Urothelium cell line (cell line): ENCODE measurements around the gene KLHL3.

Experiments used
- DNase-seq: peaks from one replicate; pipeline ENCODE4 v3.0.0; 2011; ENCODE audit warnings: low spot score, mixed read lengths
- FAIRE-seq: peaks from 2 replicates; lab custom pipeline; 2011; peaks lifted over from hg19 to GRCh38; lab: Jason Lieb, UNC

Gene KLHL3

DNA sequence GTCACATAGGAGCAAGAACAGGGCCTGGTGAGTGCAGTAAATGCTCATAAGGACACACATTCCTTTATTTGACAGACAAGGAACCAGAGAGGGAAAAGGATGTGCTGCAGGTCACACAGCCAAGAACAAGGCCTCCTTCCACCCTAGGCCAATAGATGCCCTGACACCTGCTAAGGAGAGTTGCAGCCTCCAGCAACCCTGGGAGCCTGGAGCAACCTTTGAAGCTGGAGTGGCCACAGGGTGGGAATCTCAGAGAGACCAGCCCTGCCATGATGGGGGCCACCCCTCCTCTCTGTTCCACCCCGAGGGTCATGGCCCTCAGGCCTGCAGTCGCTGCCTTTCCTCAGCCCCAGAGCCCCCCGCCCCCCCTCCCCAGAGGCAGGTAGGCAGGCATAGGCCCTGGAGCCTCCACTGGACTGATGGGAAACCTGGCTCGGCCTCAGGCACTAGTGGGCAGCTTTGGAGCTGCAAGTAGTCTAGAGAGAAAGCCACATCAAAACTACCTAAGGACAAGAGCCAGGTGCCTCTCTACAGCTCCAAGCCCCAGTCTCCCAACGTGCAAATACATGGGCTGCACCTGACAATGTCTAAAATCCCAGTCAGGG is 120.6 kb downstream of the KLHL3 start:
- no peak for FAIRE-seq
- no peak for DNase-seq

- no peak for FAIRE-seq
- no peak for DNase-seq
These were observed 122.2 kb downstream of the KLHL3 start for GRCh38 chr5:137613554-137614265.

- FAIRE-seq (no peak), DNase-seq (no peak)
These were observed 123.3 kb downstream of the KLHL3 start for GRCh38 chr5:137612576-137612975.

GRCh38 chr5:137611794-137612435 is 124.0 kb downstream of the KLHL3 start:
- DNase-seq (no peak), FAIRE-seq (no peak)

DNA sequence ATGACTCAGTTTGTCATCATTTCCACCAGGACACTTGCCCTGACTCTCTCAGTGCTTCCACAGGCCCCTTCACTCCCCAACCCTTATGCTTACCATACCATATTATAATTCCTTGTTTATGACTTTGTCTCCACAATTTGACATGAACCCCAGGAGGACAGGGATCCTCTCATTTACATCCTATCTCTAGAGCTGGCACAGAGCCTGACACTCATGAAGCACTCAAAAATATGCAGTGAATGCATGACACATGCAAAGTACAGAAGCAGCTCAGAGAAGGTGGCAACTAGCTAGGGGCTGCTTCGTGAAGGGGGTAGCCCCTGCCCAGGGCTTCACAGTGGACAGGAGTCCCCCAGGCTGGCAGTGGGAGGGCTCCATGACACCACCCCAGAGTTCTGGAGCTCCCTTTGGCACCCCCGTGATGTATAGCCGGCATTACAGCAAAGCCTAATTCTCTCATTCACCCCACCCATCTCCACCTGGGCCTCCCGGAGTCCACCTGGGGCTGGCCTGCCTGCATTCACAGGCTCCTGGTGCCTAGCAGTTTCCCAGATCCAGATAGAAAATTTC is 124.8 kb downstream of the KLHL3 start:
- FAIRE-seq (no peak), DNase-seq (no peak)

DNA sequence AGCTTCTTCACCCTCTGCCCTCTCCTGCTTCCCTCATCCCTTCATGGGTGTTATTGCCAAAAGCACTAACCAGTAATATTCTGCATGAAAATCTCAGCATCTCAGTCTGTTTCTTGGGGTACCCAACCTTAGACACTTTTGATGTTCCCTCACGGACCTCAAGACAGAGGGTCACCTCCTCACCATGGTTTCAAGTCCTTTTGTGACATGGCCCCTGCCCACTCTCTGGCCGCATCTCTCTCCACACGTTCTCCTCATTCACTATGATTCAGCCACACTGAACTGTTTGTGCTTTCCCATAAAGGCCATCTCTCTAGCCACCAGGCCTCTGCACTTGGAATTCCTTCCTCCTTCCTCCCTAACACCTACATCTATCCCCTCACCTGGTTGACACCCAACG is 125.3 kb downstream of the KLHL3 start:
- DNase-seq (no peak), FAIRE-seq (no peak)

DNA sequence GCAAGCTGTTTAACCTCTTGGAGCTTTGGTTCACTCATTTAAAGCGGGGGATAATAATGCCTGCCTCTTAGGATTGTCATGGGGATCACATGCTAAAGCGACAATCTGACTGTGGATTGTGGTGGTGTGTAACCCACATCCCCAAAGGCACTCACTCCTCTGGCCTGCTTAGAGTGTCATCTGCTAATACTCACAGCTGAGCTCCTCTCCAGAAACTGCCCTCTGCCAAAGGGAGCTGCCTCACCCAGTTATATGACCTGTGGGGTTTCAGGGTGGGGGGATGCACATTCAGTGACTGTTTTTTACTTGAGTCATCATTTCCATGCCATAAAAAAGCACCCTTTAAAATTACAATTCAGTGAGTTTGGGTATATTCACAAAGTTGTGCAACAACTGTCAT is 126.8 kb downstream of the KLHL3 start:
- DNase-seq (no peak), FAIRE-seq (no peak)

DNA sequence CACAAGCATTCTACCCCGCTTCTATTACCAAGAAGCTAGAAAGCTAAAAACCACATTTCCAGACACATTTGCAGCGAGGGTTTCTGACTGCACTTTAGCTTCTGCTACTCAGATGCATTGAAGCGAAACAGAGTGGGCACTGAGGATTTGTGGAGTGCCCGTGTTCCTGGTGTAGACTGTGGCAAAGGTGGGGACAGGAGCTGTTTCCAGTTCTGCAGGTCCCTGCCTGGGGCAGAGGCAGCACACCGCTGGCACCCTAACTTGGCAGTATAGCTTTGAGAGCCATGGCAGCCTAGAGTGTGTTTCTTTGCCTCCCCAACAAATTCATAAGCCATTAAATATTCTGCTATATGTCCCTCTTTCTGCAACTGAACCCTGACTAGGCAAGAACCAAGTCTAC is 128.1 kb downstream of the KLHL3 start:
- no peak for DNase-seq
- FAIRE-seq: no peak

DNA sequence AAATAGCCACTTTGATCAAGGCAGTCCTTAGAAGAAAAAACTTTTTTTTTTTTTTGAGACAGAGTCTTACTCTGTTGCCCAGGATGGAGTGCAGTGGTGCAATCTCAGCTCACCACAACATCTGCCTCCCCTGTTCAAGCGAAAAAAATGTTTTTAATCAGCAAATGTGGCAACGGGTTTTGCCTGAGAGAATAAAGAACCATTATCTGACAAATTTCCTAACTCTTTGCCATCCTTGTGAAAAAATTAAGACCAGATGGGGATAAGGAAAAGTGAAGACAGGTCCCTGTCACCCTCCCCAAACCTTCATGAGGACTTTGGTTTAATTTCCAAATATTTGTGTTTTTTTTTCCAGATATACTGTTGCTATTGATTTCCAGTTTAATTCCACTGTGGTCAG is 129.5 kb downstream of the KLHL3 start:
- no peak for DNase-seq

GRCh38 chr5:137605411-137605810 is 130.5 kb downstream of the KLHL3 start:
- DNase-seq: no peak
- FAIRE-seq: no peak

More for the DNA sequence above, 129.5 kb downstream of the KLHL3 start:
- no peak for FAIRE-seq

GRCh38 chr5:137604348-137605095 is 131.4 kb downstream of the KLHL3 start:
- no peak for DNase-seq
- no peak for FAIRE-seq

- no peak for FAIRE-seq
These were observed 132.0 kb downstream of the KLHL3 start for GRCh38 chr5:137603891-137604290.

GRCh38 chr5:137603356-137603755 is 132.5 kb downstream of the KLHL3 start:
- FAIRE-seq: no peak

More at GRCh38 chr5:137603891-137604290, 132.0 kb downstream of the KLHL3 start:
- DNase-seq: no peak

GRCh38 chr5:137602721-137603273 is 133.1 kb downstream of the KLHL3 start:
- DNase-seq: no peak
- no peak for FAIRE-seq

More at GRCh38 chr5:137603356-137603755, 132.5 kb downstream of the KLHL3 start:
- no peak for DNase-seq

DNA sequence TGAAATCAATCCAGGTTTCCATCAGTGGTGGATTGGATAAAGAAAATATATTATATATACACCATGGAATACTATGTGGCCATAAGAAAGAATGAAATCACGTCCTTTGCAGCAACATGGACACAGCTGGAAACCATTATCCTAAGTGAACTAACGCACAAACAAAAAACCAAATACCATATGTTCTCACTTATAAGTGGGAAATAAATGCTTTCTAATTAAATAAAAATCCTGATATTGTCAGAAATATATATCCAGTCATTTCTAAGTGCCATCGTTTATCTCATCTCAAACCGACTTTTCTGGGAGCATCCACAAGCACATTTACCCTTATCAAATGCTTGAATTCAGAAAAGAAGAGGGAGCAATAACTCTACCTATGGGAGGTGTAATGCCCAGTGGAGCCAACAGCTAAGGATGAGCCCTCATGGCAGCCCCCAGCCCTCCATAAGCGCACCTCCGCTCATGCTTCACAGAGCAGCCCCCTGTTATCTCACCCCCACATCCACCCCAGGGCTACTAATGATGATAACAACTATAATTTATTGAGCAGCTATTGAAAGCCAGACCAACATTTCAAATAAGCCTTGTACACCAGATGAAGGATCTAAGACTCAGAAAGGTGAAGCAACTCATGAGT is 135.0 kb downstream of the KLHL3 start:
- FAIRE-seq (no peak), DNase-seq (no peak)

DNA sequence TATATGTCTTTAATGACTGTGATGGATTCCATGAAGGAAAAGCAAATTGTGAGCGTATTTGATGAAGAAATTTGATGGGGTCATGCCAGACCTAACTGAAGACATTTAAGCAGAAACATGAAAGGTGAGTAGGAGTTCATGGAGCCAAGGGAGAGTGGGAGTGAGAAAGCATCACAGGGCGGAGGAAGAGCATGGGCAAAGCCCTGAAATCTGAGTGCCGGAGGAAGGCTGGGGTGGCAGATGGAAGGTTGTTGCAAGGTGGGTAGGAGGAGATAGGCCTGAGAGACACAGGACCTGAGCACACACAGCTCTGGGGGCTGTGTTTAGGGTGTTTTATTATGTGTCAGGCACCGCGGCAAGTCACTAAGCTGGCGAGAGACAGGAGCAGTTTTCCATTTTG is 136.4 kb downstream of the KLHL3 start:
- no peak for FAIRE-seq

GRCh38 chr5:137598399-137598798 is 137.5 kb downstream of the KLHL3 start:
- DNase-seq (no peak), FAIRE-seq (no peak)

More for the DNA sequence above, 136.4 kb downstream of the KLHL3 start:
- DNase-seq: no peak

DNA sequence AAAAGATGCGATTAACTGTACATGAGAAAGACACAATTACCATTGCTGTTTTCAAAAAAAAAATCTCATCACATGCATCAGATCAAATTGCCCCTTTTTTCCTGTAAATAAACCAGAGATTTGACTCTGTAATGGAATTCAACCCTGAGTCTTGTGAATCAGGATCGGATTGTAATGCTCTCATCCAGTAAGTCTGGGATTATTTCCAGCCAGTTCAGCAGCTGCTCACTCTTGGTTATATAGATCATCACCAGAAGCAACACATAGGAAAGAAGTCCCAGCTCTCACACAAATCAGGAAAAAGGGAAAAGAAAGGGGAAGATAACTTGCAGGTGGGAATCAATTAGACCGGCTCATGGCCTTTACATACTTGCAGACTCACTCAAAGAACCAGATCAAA is 138.9 kb downstream of the KLHL3 start:
- FAIRE-seq (no peak), DNase-seq (no peak)

GRCh38 chr5:137595396-137596079 is 140.4 kb downstream of the KLHL3 start:
- no peak for FAIRE-seq

GRCh38 chr5:137594717-137595116 is 141.2 kb downstream of the KLHL3 start:
- DNase-seq: no peak
- no peak for FAIRE-seq

More at GRCh38 chr5:137595396-137596079, 140.4 kb downstream of the KLHL3 start:
- DNase-seq: no peak
